HEK293 (cell line): ENCODE data around the gene BICD2.

Experiments used
- CTCF ChIA-PET: fragments of 350-600 bp; formaldehyde crosslinking; extraction: SDS; loops from one replicate; lab custom pipeline; 2021; ENCODE audit warnings: antibody characterized with exemption; lab: Yijun Ruan, JAX
- POLR2A ChIA-PET: fragments of 300-600 bp; formaldehyde crosslinking; extraction: SDS; loops from one replicate; lab custom pipeline; 2020; ENCODE audit warnings: antibody characterized with exemption, inconsistent platforms; lab: Yijun Ruan, JAX
- H3K27ac ChIP-seq: fragments of 200-500 bp; sonication (Bioruptor generic); 2 replicates; pipeline ENCODE4 v1.5.1; 2014; ENCODE audit warnings: low read depth, low read length, control low read depth, inconsistent platforms; ENCODE audit errors: extremely low read depth
- H3K36me3 ChIP-seq, 2 experiments: fragments of 200-500 bp in 1 of 2; sonication (Bioruptor generic) in 1 of 2; 1 replicate in 1 of 2; 2 replicates in 1 of 2; pipeline ENCODE4 v1.5.1; 2014 to 2017; ENCODE audit warnings: inconsistent platforms in 2 of 2, low read length in 2 of 2; ENCODE audit not compliant: control insufficient read depth in 2 of 2, insufficient read depth in 1 of 2
- H3K4me1 ChIP-seq: fragments of 200-500 bp; sonication (Bioruptor generic); 2 replicates; pipeline ENCODE4 v1.5.1; 2014; ENCODE audit warnings: mild to moderate bottlenecking, low read length, inconsistent platforms; ENCODE audit not compliant: control insufficient read depth, insufficient read depth
- H3K4me3 ChIP-seq: 2 replicates; pipeline ENCODE4 v1.5.1; 2011; ENCODE audit warnings: low read depth, mild to moderate bottlenecking, control low read depth, low read length, moderate library complexity
- H3K9me3 ChIP-seq: fragments of 200-500 bp; sonication (Bioruptor generic); 2 replicates; pipeline ENCODE4 v1.5.1; 2014; ENCODE audit warnings: low read depth, low read length, inconsistent platforms; ENCODE audit not compliant: control insufficient read depth, insufficient read depth
- BCL11B ChIP-seq: fragments of 450-650 bp; formaldehyde crosslinking; IDR thresholded peaks from 2 replicates; pipeline ENCODE4 v1.5.1; 2016; ENCODE audit warnings: low read depth, missing biosample characterization, missing genetic modification characterization
- EGR2 ChIP-seq: fragments of 450-650 bp; formaldehyde crosslinking; IDR thresholded peaks from 2 replicates; pipeline ENCODE4 v1.5.1; 2016; ENCODE audit warnings: low read depth, missing biosample characterization, missing genetic modification characterization
- FEZF1 ChIP-seq: fragments of 450-650 bp; formaldehyde crosslinking; IDR thresholded peaks from 2 replicates; pipeline ENCODE4 v1.5.1; 2016; ENCODE audit warnings: missing biosample characterization, missing genetic modification characterization
- KLF1 ChIP-seq: fragments of 450-650 bp; formaldehyde crosslinking; IDR thresholded peaks from 2 replicates; pipeline ENCODE4 v1.5.1; 2016; ENCODE audit warnings: missing biosample characterization, missing genetic modification characterization
- KLF16 ChIP-seq: fragments of 450-650 bp; formaldehyde crosslinking; IDR thresholded peaks from 2 replicates; pipeline ENCODE4 v1.5.1; 2017; ENCODE audit warnings: missing biosample characterization, missing genetic modification characterization
- SALL2 ChIP-seq: fragments of 450-650 bp; formaldehyde crosslinking; IDR thresholded peaks from 2 replicates; pipeline ENCODE4 v1.5.0; 2017; ENCODE audit warnings: missing biosample characterization, mild to moderate bottlenecking, missing genetic modification characterization, borderline replicate concordance
- SCRT1 ChIP-seq: fragments of 450-650 bp; formaldehyde crosslinking; IDR thresholded peaks from 2 replicates; pipeline ENCODE4 v1.5.1; 2016; ENCODE audit warnings: missing biosample characterization, missing genetic modification characterization, borderline replicate concordance
- ZBTB20 ChIP-seq: fragments of 450-650 bp; formaldehyde crosslinking; IDR thresholded peaks from 2 replicates; pipeline ENCODE4 v1.5.1; 2016; ENCODE audit warnings: missing biosample characterization, missing genetic modification characterization
- ZFHX2 ChIP-seq: fragments of 450-650 bp; formaldehyde crosslinking; conservative IDR thresholded peaks from 2 replicates; pipeline ENCODE4 v1.5.1; 2016; ENCODE audit warnings: missing biosample characterization, missing genetic modification characterization
- ZNF121 ChIP-seq: fragments of 450-650 bp; formaldehyde crosslinking; IDR thresholded peaks from 2 replicates; pipeline ENCODE4 v1.5.1; 2016; ENCODE audit warnings: missing biosample characterization, missing genetic modification characterization
- ZNF155 ChIP-seq: fragments of 450-650 bp; formaldehyde crosslinking; IDR thresholded peaks from 2 replicates; pipeline ENCODE4 v1.5.1; 2016; ENCODE audit warnings: missing biosample characterization, missing genetic modification characterization
- ZNF184 ChIP-seq: fragments of 450-650 bp; IDR thresholded peaks from 2 replicates; pipeline ENCODE4 v1.5.1; 2018; ENCODE audit warnings: missing biosample characterization, mild to moderate bottlenecking, missing genetic modification characterization
- ZNF214 ChIP-seq: fragments of 450-650 bp; formaldehyde crosslinking; IDR thresholded peaks from 2 replicates; pipeline ENCODE4 v1.5.1; 2017; ENCODE audit warnings: missing biosample characterization, mild to moderate bottlenecking, missing genetic modification characterization, borderline replicate concordance
- ZNF221 ChIP-seq: fragments of 450-650 bp; formaldehyde crosslinking; IDR thresholded peaks from 2 replicates; pipeline ENCODE4 v1.5.1; 2017; ENCODE audit warnings: missing biosample characterization, missing genetic modification characterization, borderline replicate concordance
- ZNF48 ChIP-seq: fragments of 450-650 bp; formaldehyde crosslinking; IDR thresholded peaks from 2 replicates; pipeline ENCODE4 v1.5.1; 2016; ENCODE audit warnings: missing biosample characterization, missing genetic modification characterization
- ZNF488 ChIP-seq: fragments of 450-650 bp; formaldehyde crosslinking; IDR thresholded peaks from 2 replicates; pipeline ENCODE4 v1.5.1; 2016; ENCODE audit warnings: missing biosample characterization, missing genetic modification characterization
- ZNF580 ChIP-seq: fragments of 450-650 bp; formaldehyde crosslinking; IDR thresholded peaks from 2 replicates; pipeline ENCODE4 v1.5.1; 2016; ENCODE audit warnings: missing biosample characterization, missing genetic modification characterization
- ZNF600 ChIP-seq: fragments of 450-650 bp; formaldehyde crosslinking; IDR thresholded peaks from 2 replicates; pipeline ENCODE4 v1.5.1; 2016; ENCODE audit warnings: missing biosample characterization, missing genetic modification characterization
- ZNF654 ChIP-seq: fragments of 450-650 bp; formaldehyde crosslinking; IDR thresholded peaks from 2 replicates; pipeline ENCODE4 v1.5.1; 2016; ENCODE audit warnings: low read depth, missing biosample characterization, missing genetic modification characterization
- ZNF704 ChIP-seq: fragments of 450-650 bp; formaldehyde crosslinking; IDR thresholded peaks from 2 replicates; pipeline ENCODE4 v1.5.1; 2016; ENCODE audit warnings: missing biosample characterization, missing genetic modification characterization
- ZNF830 ChIP-seq: fragments of 450-650 bp; IDR thresholded peaks from 2 replicates; pipeline ENCODE4 v1.5.0; 2018; ENCODE audit warnings: missing biosample characterization, missing genetic modification characterization, low read depth, mild to moderate bottlenecking, moderate library complexity
- ZSCAN23 ChIP-seq: fragments of 450-650 bp; formaldehyde crosslinking; IDR thresholded peaks from 2 replicates; pipeline ENCODE4 v1.5.1; 2016; ENCODE audit warnings: missing biosample characterization, missing genetic modification characterization

BICD2 gene

GRCh38 chr9:92696619-92697018 lies 68.0 kb downstream of the BICD2 start (continued):
- TF ChIP-seq KLF1 (tag by site-specific recombination), result no peak
- no peak for TF ChIP-seq ZSCAN23 (tag by site-specific recombination)
- no peak for TF ChIP-seq ZNF121
- no peak for TF ChIP-seq ZNF48 (tag by site-specific recombination)

GRCh38 chr9:92686954-92687353 lies 77.7 kb downstream of the BICD2 start:
- H3K36me3 ChIP-seq, result no peaks in the 10 kb centered on the region
- CTCF ChIA-PET, result no interaction called here
- H3K27ac ChIP-seq, result no peak overlapping the region

GRCh38 chr9:92685022-92685421 lies 79.6 kb downstream of the BICD2 start:
- CTCF ChIA-PET, result no interaction called here
- H3K4me1 ChIP-seq, result no peaks in the 10 kb centered on the region
- H3K36me3 ChIP-seq, result no peaks in the 10 kb centered on the region
- H3K27ac ChIP-seq, result no peak overlapping the region
- no peak overlapping the region for H3K4me3 ChIP-seq
- no peaks in the 10 kb centered on the region for H3K9me3 ChIP-seq
- POLR2A ChIA-PET, result interaction anchor here (0.5 kb wide), 1 partner anchor 15 kb away, joined by 3 read pairs; no protein-coding TSS in a partner anchor
- no peak for TF ChIP-seq ZNF488 (tag by site-specific recombination)
- TF ChIP-seq SALL2 (tag by site-specific recombination), result no peak
- TF ChIP-seq EGR2 (tag by site-specific recombination), result peak; percentile 50
- no peak for TF ChIP-seq ZNF155 (tag by site-specific recombination)
- TF ChIP-seq ZFHX2 (tag by site-specific recombination), result peak; percentile 29; the same call in 1 of the 2 replicates
- no peak for TF ChIP-seq ZBTB20 (tag by site-specific recombination)
- no peak for TF ChIP-seq ZNF221

More at GRCh38 chr9:92686954-92687353, 77.7 kb downstream of the BICD2 start:
- POLR2A ChIA-PET, result no interaction called here
- TF ChIP-seq ZNF830 (tag by site-specific recombination) (no peak), KLF16 (tag by site-specific recombination) (no peak), BCL11B (tag by site-specific recombination) (no peak), ZNF654 (no peak), FEZF1 (tag by site-specific recombination) (no peak), ZNF214 (tag by site-specific recombination) (no peak), SCRT1 (tag by site-specific recombination) (no peak), ZNF704 (tag by site-specific recombination) (no peak), ZNF48 (tag by site-specific recombination) (no peak), ZNF580 (tag by site-specific recombination) (no peak), ZNF184 (tag by site-specific recombination) (no peak), ZNF600 (tag by site-specific recombination) (no peak)
- TF ChIP-seq, all 188 proteins: peak for 0
- no peak overlapping the region for H3K4me3 ChIP-seq
- H3K9me3 ChIP-seq, result no peaks in the 10 kb centered on the region
- H3K4me1 ChIP-seq, result no peaks in the 10 kb centered on the region
